GM18499 (cell line): ENCODE data around the gene COX19.

Experiments
- ATAC-seq: cut with Tn5 transposase; IDR thresholded peaks from one replicate; pipeline ENCODE4 v1.9.1; 2021; ENCODE audit warnings: moderate number of reproducible peaks; ENCODE audit not compliant: insufficient read depth, unreplicated experiment

Gene COX19

GRCh38 chr7:918118-918425, 57.3 kb downstream of the COX19 start:
- ATAC-seq, result no peak

- no peak for ATAC-seq
Observed at GRCh38 chr7:917255-918117, 57.9 kb downstream of the COX19 start.

GRCh38 chr7:916291-916941, 58.9 kb downstream of the COX19 start:
- no peak for ATAC-seq
